Activated CD4-positive, CD25-positive, alpha-beta regulatory T cell (primary cell): ENCODE measurements around the gene TLE6.
A peak's percentile ranks its signal among the peaks of the same experiment; 100 is the strongest.
"Not testable (repeated sequence)": the region's sequence is repeated elsewhere in the genome, so short reads cannot be mapped to it uniquely, and the experiment has no call there.

ENCODE experiments used
- DNase-seq, 4 experiments: peaks; one replicate each; lab custom pipeline; 2025; lab: John Stamatoyannopoulos, UW

TLE6 gene

DNA sequence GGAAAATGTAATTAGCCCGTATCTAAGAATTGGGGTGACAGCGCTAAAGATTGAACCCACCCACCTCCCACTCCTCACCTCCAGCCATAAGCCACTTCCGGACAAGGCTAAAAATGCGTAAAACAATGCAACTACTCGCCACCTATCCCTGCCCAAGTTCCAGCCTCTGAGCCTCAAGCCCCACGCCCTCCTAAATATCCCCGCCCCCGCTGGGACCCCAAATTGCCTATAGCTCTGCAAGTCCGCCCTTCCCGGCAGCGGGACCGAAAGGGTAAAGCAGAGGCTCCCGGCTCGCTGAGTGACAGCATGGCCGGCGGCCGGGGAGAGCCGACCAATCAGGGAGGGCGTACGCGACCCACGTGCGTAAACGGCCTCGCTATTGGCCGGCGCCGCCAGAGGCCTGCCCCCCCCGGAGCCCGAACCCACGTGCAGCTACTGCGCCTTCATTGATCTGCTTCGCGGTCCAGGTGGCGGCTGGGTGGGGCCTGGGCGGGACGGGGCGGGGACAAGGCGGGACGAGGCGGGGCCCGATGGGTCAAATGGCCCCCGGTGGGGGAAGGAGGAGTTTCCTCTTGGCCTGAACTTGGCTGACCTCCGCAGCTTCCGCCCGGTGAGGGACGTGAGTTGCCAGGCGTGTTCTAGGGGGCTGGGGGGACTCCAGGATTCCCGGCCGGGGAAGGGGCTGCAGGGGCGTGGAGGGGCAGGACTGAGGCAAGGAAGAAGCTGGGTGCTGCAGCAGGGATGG, at the start of gene TLE6:
TSS of gene TLE6 (plus strand) at position 564 of the 745 bp plus-strand sequence. CDS start 670 bp downstream, outside the sequence.
- peak; percentile 84 to 93 (median 89) for DNase-seq

DNA sequence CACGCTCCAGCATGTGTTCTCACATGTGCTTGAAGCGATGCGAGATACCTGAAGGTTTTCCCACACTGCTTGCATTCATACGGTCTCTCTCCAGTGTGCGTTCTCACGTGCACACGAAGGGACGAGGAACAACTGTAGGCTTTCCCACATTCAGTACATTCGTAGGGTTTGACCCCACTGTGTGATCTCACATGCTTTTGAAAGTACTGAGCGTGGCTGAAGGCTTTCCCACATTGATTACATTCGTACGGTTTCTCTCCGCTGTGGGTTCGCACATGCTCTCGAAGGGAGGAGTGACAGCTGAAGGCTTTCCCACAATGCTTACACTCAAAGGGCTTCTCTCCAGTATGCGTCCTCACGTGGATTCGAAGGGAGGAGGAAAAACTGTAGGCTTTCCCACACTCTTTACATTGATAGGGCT, 43.9 kb upstream of the TLE6 start:
- DNase-seq, result no peak

DNA sequence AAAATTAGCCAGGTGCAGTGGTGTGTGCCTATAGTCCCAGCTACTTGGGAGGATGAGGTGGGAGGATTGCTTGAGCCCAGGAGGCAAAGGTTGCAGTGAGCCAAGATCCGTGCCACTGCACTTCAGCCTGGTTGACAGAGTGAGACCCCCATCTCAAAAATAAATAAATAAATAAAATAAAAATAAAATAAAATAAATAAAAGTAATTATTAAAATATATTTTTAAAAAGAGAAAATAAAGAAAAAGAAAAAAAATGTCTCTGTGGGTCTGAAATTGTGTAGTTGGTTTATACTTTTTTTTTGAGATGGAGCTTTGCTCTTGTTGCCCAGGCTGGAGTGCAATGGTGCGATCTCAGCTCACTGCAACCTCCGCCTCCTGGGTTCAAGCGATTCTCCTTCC, 41.5 kb upstream of the TLE6 start:
- not testable (repeated sequence) for DNase-seq

DNA sequence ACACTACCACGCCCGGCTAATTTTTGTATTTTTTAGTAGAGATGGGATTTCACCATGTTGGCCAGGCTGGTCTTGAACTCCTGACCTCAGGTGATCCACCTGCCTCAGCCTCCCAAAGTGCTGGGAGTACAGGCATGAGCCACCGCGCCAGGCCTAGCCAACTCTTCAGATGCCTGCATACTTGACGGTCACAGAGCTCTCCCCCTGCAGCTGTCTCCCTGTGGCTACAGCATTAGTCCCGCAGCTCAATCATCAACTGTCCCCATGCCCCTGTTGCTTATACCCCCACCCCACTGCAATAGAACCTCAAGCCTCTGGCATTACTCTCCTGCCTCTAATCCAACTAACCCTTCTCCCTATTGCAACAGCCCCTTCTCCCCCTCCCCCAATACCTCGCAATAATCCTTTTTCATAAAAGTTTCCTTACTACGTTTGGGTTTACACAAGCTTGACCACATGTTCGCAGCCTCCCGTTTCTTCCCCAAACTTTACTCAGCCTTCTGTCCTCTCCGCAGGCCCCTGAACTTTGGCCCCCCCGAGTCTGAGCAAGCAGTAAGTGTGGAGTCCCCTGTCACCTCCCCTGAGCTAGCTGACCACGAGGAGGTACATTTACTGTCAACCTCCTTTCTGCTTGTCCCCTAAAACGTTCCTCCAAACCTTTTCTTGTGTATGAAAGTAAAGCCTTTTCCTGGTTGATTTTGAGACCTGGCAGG, 34.3 kb upstream of the TLE6 start:
- no peak for DNase-seq

DNA sequence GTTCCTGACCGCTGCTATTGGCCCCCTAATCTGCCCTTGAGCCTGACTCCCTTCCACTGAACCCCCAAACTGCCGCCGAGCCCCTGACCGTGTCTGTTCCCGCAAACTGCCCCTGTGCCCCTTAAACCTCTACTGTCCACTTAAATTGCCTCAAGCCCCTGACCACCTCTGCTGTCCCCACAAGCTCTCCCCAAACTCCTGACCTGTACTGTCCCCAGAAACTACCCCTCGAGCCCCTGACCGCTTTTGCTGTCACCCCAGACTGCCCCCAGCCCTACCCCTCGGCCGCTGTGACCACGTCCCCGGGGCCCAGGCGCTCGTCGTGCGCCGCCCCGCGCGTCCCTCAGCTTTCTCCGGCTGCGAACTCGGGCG, 33.0 kb upstream of the TLE6 start:
- no peak for DNase-seq

DNA sequence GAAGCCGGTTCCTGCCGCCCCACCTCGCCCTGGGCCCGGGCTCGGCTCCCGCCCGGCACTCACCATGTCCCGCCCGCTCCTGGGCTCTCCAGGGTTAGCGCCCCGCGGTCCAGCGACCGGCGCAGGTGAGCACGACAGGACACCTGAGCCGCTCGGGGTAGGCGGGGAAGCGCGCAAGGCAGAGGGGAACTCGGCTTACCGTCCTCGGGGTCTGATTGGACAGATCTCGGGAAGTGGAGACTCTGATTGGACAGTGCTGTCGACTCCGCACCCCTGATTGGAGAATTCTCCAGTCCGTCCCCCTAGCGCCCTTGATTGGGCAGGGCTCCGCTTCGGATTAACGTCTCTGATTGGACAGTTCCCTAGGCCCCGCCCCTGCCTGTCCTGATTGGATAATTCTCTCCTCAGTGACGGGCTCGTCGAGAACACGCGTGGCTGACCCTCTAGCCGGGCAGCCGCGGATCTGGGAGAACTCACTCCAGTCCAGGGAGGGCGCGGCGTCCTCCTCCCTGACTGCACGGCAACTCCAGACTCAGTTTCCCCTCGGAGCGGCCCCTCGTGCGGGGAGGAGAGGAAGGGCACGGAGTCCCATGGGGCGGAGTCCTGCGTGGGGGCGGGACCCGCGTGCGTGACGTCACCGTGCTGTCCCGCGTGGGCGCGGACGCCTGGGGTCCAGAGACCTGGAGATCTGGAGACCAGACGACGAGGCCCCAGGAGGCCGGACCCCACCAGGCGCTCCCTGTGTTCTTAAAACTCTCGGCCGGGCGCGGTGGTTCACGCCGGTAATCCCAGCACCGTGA, 32.4 kb upstream of the TLE6 start, which contains the start of gene ZNF77:
TSS of gene ZNF77 (minus strand) at position 197 of the 800 bp plus-strand sequence. CDS start at position 66, 131 bp downstream.
- peak; percentile 95 to 98 (median 96) for DNase-seq

DNA sequence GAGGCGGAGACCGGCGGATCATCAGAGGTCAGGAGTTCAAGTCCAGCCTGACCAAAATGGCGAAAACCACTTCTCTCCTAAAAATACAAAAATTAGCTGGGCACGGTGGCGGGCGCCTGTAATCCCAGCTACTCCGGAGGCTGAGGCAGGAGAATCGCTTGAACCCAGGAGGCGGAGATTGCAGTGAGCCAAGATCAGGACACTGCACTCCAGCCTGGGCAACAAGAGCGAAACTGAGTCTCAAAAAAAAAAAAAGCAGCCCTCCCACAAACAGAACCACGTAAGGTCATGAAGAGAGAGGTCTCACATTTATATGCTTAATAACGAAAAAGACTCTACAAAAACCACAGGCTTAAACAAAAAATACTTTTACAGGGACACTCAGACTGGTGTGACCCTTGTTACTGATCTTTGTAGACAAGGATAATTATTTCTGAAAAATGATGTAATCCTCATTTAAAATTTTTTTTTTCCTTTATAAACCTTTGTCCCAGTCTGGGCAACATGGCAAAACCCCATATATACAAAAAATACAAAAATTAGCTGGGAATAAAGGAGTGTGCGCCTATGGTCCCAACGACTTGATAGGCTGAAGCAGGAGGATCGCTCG, 31.7 kb upstream of the TLE6 start:
- no peak for DNase-seq

DNA sequence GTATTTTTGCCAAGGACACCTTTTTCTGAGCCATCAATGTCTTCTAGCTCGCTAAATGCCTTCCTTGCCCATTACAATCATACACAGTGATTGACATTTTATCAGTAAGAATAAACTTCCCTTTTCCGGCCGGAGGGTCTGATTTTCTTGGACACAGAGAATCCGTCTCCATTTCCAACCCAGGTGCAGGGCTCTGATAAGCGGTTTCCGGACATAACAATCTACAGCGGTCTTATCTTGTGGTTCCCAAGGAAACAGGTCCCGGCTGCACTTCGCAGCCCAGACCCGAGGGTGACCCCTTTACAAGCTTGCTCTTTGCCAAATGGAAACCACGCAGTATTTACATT, 27.5 kb upstream of the TLE6 start:
- no peak for DNase-seq

DNA sequence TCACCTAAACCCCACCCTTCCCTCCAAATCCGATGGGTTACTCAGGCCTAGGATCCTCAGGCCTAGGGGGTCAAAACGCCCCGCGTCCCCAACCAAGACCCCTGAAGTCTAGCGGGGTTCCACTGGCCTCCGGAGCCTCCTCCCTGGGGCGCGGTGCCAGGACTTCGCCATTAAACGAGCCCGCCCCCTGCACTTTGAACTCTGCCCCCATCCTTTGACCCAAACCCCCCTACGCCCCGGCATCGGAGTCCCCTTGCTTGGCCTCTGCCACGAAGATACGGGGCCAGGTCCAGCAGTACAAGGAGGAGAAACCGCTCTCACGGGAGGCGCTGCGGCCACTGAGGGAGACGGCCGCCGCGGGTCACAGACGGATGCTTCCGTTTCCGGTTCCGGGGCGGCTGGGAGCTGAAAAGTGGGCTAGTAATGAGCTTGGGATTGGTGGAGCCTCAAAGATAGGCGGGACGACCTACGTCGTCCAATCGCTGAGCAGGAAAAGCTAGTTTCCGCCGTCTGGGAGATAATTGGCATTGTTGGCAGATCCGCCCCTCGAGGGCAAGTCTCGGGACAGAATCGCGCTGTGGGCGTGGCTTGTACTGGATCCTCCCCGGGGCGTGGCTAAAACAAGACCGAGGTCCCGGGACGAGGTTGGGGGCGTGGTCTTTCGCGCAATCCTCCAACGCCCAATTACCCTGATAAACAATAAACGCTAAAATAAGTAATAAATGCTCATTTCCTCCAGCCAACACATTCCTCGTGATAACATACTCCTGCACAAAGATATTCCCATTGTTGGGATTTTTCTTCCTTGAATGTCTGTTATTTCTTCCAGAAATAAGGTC, 26.9 kb upstream of the TLE6 start:
- peak; percentile 97 to 100 (median 100) for DNase-seq

DNA sequence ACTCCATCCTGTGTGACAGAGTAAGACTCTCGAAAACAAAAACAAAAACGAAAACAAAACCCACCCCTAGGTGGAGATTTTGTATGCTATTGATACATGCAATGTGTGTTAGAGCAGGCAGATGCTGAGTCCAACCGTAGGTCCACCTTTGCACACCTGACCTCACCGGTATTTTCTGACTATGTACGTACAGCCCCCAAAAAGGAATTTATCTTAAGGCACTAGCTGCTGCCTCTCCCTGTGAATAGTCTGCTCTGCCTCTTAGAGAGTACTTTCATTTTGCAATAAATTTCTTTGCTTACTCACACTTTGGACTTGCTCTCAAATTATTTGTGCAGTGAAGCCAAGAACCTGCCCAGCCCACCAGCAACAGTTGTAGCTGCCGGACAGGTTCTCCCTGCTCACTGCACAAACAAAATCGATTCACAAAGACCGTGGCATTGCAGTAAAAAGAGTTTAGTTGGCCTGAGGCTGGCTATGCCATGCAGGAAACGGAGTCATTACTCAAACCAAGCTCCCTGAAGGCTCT, 24.3 kb upstream of the TLE6 start:
- DNase-seq, result no peak

DNA sequence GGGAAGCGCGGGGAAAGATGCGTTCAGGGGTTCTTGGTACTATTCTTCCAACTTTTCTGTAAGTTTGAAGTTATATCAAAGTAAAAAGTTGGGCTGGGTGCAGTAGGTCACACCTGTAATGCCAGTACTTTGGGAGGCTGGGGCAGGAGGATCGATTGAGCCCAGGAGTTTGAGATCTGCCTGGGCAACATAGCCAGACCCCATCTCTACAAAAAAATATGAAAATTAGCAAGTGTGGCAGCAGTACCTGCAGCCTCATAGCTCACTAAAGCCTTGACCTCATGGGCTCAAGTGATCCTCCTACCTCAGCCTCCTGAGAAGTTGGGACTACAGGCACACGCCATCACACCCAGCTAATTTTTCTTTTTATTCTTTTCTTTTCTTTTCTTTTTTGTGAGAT, 20.2 kb upstream of the TLE6 start:
- DNase-seq, result no peak

DNA sequence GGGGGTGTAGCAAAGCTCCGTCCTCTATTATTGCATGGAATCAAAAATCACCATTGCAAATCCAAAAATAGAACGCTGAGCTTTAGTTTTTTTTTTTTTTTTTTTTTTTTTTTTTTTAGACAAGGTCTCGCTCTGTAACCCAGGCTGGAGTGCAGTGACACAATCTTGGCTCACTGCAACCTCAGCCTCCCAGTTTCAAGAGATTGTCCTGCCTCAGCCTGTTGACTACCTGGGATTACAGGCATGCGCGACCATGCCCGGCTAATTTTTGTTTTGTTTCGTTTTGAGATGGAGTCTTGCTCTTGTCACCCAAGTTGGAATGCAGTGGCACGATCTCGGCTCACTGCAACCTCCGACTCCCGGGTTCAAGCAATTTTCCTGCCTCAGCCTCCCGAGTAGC, 17.2 kb upstream of the TLE6 start:
- DNase-seq, result no peak

DNA sequence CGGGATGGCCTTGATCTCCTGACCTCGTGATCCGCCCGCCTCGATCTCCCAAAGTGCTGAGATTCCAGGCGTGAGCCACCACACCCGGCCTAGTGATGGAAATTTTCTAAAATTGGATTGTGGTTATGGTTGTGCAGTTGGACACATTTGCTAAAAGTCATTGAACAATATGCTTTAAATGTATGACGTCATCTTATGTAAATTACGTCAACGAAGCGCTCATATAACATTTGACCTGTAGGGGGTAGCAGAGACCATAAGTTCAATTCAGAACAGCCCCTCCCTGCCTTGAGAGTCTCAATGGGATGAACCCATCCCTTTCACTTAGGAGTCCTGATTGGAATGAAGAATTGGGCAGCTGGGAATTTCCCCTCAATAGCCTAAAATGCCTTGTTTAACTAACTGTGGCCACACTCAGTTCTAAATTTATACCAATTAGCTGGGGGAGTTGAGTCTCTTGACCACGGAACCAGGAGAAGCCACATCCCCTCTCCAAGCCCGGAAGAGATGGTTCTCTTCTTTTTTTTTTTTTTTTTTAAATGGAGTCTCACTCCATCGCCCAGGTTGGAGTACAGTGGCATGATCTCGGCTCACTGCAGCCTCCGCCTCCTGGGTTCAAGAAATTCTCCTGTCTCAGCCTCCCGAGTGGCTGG, 15.2 kb upstream of the TLE6 start:
- no peak for DNase-seq

DNA sequence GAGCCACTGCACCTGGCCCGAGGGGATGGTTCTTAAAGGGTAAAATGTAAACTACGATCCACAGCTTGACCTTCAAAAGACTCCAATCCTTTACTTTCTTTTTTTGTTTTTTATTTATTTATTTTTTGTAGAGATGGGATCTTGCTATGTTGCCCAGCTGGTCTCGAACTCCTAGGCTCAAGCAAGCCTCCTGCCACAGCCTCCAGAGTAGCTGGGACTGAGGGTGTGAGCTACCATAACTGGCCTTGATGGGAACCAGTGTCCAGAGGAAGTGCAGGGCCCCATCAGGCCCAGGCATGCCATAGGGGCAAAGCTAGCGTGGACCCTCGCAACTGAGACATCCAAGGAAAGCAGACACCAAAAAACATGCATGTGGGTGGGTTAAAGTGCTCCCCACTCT, 14.2 kb upstream of the TLE6 start:
- DNase-seq, result no peak

DNA sequence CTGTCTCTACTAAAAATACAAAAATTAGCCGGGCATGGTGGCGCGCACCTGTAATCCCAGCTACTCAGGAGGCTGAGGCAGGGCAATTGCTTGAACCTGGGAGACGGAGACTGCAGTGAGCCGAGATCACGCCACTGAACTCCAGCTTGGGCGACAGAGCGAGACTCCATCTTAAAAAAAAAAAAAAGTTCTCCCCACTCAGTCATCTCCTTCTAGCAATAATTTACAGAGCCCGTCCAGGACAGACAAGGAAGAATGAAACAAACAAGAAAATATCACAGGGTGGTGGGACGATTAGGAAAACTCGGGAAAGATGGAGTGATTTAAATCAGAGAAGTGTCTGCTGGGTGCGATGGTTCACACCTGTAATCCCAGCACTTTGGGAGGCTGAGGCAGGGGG, 13.7 kb upstream of the TLE6 start:
- not testable (repeated sequence) for DNase-seq

DNA sequence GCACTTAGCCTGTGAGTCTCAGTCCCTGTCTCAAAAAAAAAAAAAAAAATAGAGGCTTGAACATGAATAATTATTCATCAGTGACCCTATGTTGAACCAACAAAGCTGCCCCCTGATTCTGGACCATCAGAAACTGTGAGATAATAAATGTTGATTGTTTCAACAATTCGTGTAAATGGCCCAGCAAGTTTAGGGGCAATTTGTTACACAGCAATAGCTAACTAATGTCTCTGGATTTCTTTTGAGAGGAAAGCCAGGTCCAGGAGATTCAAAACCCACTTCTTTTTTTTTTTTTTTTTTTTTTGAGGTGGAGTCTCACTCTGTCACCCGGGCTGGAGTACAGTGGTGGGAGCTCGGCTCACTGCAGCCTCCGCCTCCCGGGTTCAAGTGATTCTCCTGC, 12.5 kb upstream of the TLE6 start:
- DNase-seq, result no peak

DNA sequence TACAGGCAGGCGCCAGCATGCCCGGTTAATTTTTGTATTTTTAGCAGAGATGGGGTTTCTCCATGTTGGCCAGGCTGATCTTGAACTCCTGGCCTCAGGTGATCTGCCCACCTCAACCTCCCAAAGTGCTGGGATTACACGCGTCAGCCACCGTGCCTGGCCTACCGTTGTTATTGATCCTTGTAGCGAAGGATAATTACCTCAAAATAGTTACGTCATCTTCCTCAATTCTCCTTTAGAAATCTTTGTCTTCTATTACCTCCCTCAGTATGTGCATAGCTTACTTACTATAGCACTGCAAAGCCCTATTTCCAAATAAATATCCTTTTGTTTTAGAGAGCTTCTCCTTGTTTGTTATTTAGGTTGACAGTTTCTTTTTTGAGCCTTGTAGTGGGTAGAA, 9.4 kb upstream of the TLE6 start:
- DNase-seq, result no peak

DNA sequence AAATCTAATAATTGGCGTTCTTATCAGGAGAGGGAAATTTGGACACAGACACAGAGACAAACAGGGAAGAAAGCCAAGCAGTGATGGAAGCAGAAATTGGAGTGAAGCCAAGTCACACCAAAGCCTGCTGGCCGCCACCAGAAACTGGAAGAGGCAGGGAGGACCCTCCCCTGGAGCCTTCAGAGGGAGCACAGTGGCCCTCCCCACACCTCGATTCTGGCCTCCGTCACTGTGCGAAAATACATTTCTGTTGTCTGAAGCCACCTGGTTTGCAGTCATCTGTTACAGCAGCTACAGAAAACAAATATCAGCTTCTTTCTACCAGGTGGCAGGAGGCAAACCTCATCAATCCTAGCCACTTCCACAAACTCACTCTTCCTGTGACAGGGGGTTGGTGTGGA, 8.3 kb upstream of the TLE6 start:
- DNase-seq, result no peak

DNA sequence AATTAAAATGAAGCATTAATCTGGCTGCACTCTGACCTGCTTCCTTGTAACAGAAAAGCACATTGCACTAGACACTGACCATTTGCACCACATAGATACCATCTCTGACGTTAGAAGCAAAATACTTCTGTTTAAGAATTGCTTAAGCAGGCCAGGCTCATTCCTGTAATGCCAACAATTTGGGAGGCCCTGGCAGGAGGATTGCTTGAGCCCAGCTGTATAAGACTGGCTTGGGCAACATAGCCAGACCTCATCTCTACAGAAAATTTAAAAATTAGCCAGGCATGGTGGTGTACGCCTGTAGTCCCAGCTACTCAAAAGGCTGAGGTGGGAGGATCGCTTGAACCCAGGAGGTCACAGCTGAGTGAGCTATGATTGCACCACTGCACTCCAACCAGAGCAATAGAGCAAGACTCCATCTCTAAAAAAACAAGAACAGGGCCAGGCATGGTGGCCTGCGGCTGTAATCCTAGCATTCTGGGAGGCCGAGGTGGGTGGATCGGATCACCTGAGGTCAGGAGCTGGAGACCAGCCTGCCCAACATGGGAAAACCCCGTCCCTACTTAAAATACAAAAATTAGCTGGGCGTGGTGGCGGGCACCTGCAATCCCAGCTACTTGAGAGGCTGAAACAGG, 7.0 kb upstream of the TLE6 start:
- no peak for DNase-seq

DNA sequence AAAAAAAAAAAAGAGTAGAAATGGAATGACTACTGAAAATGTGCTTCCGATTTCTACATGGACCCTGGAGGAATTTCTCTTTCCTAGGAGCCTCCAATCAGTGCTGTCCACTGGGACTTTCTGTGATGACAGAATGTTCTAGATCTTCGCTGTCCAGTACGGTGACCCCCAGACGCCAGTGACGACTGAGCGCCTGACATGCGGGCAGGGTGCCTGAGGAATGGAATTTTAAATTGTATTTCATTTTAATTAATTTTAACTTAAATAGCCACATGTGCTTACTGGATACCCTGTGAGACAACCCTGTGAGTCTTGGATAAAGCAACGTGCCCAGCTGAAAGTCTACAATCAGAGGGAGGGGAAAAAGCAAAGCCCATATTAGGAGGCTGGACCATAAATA, 4.1 kb upstream of the TLE6 start:
- no peak for DNase-seq
